Large intestine (tissue), 3 donors: ENCODE data around the gene SUPT5H. TPM values are rescaled to one million over a fixed set of nuclear protein-coding genes. Genes with fewer than 3 reads are reported as not detected.
"Not testable (repeated sequence)": the region's sequence is repeated elsewhere in the genome, so short reads cannot be mapped to it uniquely, and the experiment has no call there.

ENCODE experiments used
- DNase-seq, 2 donors: peaks; one replicate each; pipeline versions ENCODE4 v3.0.0 to v3.0.0-alpha.2; 2013
- H3K27ac ChIP-seq: one replicate; pipeline ENCODE4 v1.5.1; 2013; ENCODE audit warnings: low read length
- H3K27me3 ChIP-seq: 2 replicates; pipeline ENCODE4 v1.6.1; 2013; ENCODE audit warnings: low read length; ENCODE audit not compliant: control insufficient read depth, insufficient read depth
- H3K36me3 ChIP-seq: 2 replicates; pipeline ENCODE4 v1.6.1; 2013; ENCODE audit warnings: low read length; ENCODE audit not compliant: control insufficient read depth, insufficient read depth
- H3K4me1 ChIP-seq: one replicate; pipeline ENCODE4 v1.6.1; 2013; ENCODE audit warnings: low read length; ENCODE audit not compliant: control insufficient read depth, insufficient read depth
- H3K4me3 ChIP-seq: one replicate; pipeline ENCODE4 v1.5.1; 2013; ENCODE audit warnings: low read length
- H3K9me3 ChIP-seq: one replicate; pipeline ENCODE4 v1.6.1; 2013; ENCODE audit warnings: mild to moderate bottlenecking, low read depth, low read length, moderate library complexity; ENCODE audit not compliant: control insufficient read depth
- WGBS: methylation state at CpG from one replicate; pipeline ENCODE4 v1.1.5; 2013; ENCODE audit warnings: low lambda C conversion rate; ENCODE audit not compliant: insufficient coverage; 5-methylcytosine and 5-hydroxymethylcytosine counted together
- polyA plus RNA-seq: library from polyadenylated mRNA; unstranded; fragments of 120-200 nt; gene quantifications from one replicate; pipeline ENCODE4 v1.2.1, GENCODE V29; 2013

The SUPT5H gene
- polyA plus RNA-seq, 1 donor: 119 TPM

GRCh38 chr19:39470724-39471339 lies 25.4 kb downstream of the SUPT5H start:
- Histone ChIP-seq H3K36me3 (peaks cover 95% of the 10 kb centered on the region), H3K4me3 (no peak overlapping the region), H3K4me1 (no peaks in the 10 kb centered on the region), H3K27ac (no peak overlapping the region), H3K9me3 (no peaks in the 10 kb centered on the region), H3K27me3 (no peaks in the 10 kb centered on the region)
- WGBS: no CpG with 5 or more reads among the region's 7 CpGs
- DNase-seq: no peak

GRCh38 chr19:39471756-39472536 lies 26.6 kb downstream of the SUPT5H start:
- H3K36me3 ChIP-seq: peaks cover 93% of the 10 kb centered on the region
- no peak for DNase-seq
- 100% methylated on average over 2 of the region's 8 CpGs for WGBS

GRCh38 chr19:39472746-39473442 lies 27.5 kb downstream of the SUPT5H start:
- H3K27ac ChIP-seq: no peak overlapping the region
- peaks cover 83% of the 10 kb centered on the region for H3K36me3 ChIP-seq
- DNase-seq: no peak
- H3K4me1 ChIP-seq: no peaks in the 10 kb centered on the region
- no CpG with 5 or more reads among the region's 32 CpGs for WGBS
- no peak overlapping the region for H3K4me3 ChIP-seq
- H3K9me3 ChIP-seq: no peaks in the 10 kb centered on the region
- H3K27me3 ChIP-seq: no peaks in the 10 kb centered on the region

More at GRCh38 chr19:39471756-39472536, 26.6 kb downstream of the SUPT5H start:
- H3K4me1 ChIP-seq: no peaks in the 10 kb centered on the region
- no peaks in the 10 kb centered on the region for H3K9me3 ChIP-seq
- no peaks in the 10 kb centered on the region for H3K27me3 ChIP-seq
- no peak overlapping the region for H3K27ac ChIP-seq
- H3K4me3 ChIP-seq: no peak overlapping the region

- H3K36me3 ChIP-seq: peaks cover 77% of the 10 kb centered on the region
- DNase-seq: no peak
- no peaks in the 10 kb centered on the region for H3K9me3 ChIP-seq
- H3K27ac ChIP-seq: no peak overlapping the region
- H3K4me3 ChIP-seq: no peak overlapping the region
- H3K27me3 ChIP-seq: no peaks in the 10 kb centered on the region
- WGBS: no CpG with 5 or more reads among the region's 11 CpGs
- H3K4me1 ChIP-seq: no peaks in the 10 kb centered on the region
Observed at GRCh38 chr19:39473443-39473960, 28.1 kb downstream of the SUPT5H start.

- Histone ChIP-seq H3K4me3 (no peak overlapping the region), H3K27ac (no peak overlapping the region), H3K36me3 (peaks cover 71% of the 10 kb centered on the region), H3K27me3 (no peaks in the 10 kb centered on the region), H3K4me1 (peaks cover under 1% of the 10 kb centered on the region), H3K9me3 (no peaks in the 10 kb centered on the region)
- peak in 1 of 2 donors; percentile 28 for DNase-seq
- no CpG with 5 or more reads among the region's 9 CpGs for WGBS
Observed at GRCh38 chr19:39474139-39474620, 28.8 kb downstream of the SUPT5H start.

GRCh38 chr19:39475748-39476147 lies 30.4 kb downstream of the SUPT5H start:
- WGBS: no CpG with 5 or more reads among the region's 2 CpGs
- no peak overlapping the region for H3K27ac ChIP-seq
- H3K36me3 ChIP-seq: peaks cover 55% of the 10 kb centered on the region
- DNase-seq: no peak
- no peaks in the 10 kb centered on the region for H3K9me3 ChIP-seq
- no peaks in the 10 kb centered on the region for H3K27me3 ChIP-seq
- H3K4me3 ChIP-seq: no peak overlapping the region
- peaks cover 2% of the 10 kb centered on the region for H3K4me1 ChIP-seq

GRCh38 chr19:39479319-39479801 lies 34.0 kb downstream of the SUPT5H start:
- Histone ChIP-seq H3K36me3 (peaks cover 26% of the 10 kb centered on the region), H3K27ac (peak overlapping the region; percentile 72)
- not testable (repeated sequence) for H3K4me1 ChIP-seq, H3K27me3 ChIP-seq, H3K9me3 ChIP-seq, H3K4me3 ChIP-seq
- no CpG with 5 or more reads among the region's 11 CpGs for WGBS
- peak in 1 of 2 donors; percentile 41 for DNase-seq

GRCh38 chr19:39479916-39480315 lies 34.5 kb downstream of the SUPT5H start:
- Histone ChIP-seq H3K36me3 (peaks cover 23% of the 10 kb centered on the region), H3K4me3 (peak overlapping the region; percentile 98), H3K4me1 (peaks cover 9% of the 10 kb centered on the region), H3K27ac (peak overlapping the region; percentile 72), H3K27me3 (no peaks in the 10 kb centered on the region), H3K9me3 (no peaks in the 10 kb centered on the region)
- 13% methylated on average over 3 of the region's 10 CpGs for WGBS
- DNase-seq: peak in 1 of 2 donors; percentile 24

- Histone ChIP-seq H3K9me3 (no peaks in the 10 kb centered on the region), H3K27me3 (no peaks in the 10 kb centered on the region), H3K36me3 (peaks cover 24% of the 10 kb centered on the region), H3K4me1 (peaks cover 9% of the 10 kb centered on the region), H3K27ac (peak within 1 kb of the TSS; percentile 72), H3K4me3 (peak within 1 kb of the TSS; percentile 98)
- peak; percentile 96 to 98 for DNase-seq
- WGBS: no CpG with 5 or more reads among the region's 62 CpGs
Observed at GRCh38 chr19:39480337-39481228, 35.2 kb downstream of the SUPT5H start, which contains the start of gene TIMM50. TSS of gene TIMM50 (plus strand) at chr19:39480838. CDS start at chr19:39480854, 16 bp downstream.
